ENCODE results near the gene PTGR3.

PTGR3 gene

DNA sequence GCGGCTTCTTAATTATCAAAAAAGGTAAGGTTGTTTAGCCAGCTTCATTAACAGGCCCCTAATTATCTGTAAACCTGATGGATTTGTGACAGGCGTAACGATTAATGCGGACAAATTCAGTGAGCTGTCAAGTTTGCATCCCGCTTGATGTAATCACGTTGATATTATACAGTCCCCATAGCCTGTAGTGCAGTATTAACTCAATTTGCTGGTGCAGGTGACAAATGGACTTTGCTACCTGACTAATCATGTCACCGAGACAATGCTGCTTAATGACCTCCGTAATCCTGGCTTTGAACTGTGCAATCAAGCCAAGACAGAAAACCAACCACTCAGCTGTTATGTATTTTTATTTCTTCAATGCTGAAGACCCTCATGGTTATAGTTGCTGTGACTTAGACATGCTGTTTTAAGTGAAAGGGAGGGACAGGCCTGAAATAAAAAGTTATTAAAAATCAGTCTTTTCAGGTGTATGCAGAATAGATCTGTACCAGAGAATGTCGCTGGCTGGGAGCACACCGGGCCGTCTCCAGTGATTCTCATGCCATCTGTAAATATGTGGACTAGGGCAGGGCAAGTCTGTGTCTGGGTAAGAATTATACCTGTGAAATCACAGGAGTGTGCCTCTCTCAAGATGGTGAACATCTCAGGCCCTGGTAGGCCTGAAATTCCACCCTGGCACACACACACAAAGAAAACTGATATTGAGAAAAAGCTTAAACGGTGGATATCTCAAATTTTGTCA is 6.0 kb upstream of the PTGR3 start:
- H3K36me3 ChIP-seq (ENCODE audit: control insufficient read depth, insufficient read depth, low read length): no peaks in the 10 kb centered on the region; the same call in 1 of the 2 replicates
- no peak overlapping the region for H3K27ac ChIP-seq (ENCODE audit: low read length)
- no peak overlapping the region for H3K4me3 ChIP-seq (ENCODE audit: low read length)
- WGBS (ENCODE audit: insufficient coverage, insufficient read length): no CpG with 5 or more reads among the region's 12 CpGs
- H3K9me3 ChIP-seq (ENCODE audit: control insufficient read depth, insufficient read depth, low read length): no peaks in the 10 kb centered on the region
- no peaks in the 10 kb centered on the region for H3K4me1 ChIP-seq (ENCODE audit: control insufficient read depth, insufficient read depth, low read length)
- no peak for DNase-seq (ENCODE audit: low read depth, low spot score)
- H3K27me3 ChIP-seq (ENCODE audit: control insufficient read depth, insufficient read depth, low read length): peaks cover 15% of the 10 kb centered on the region

DNA sequence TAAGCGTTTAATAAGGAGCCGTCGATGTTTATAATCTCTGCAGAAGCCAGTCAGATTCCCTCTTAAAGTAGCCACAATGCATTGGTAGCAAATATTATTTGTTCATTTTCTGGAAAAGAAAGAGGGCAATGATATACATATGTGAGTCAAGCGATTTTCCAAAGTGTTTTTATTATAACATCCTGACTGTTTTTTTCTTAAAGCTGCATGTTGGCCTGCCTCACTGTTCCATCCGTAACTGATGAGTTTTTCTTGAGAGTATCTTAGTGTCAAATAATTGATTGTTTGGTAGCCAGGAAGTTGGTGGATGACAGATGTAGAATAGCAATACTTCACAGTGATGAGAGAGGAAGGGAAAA is 5.4 kb upstream of the PTGR3 start:
- H3K27ac ChIP-seq (ENCODE audit: low read length): no peak overlapping the region
- no peaks in the 10 kb centered on the region for H3K4me1 ChIP-seq (ENCODE audit: control insufficient read depth, insufficient read depth, low read length)
- no peak overlapping the region for H3K4me3 ChIP-seq (ENCODE audit: low read length)
- DNase-seq (ENCODE audit: low read depth, low spot score): no peak
- no CpG with 5 or more reads among the region's 5 CpGs for WGBS (ENCODE audit: insufficient coverage, insufficient read length)
- no peaks in the 10 kb centered on the region; the same call in 1 of the 2 replicates for H3K36me3 ChIP-seq (ENCODE audit: control insufficient read depth, insufficient read depth, low read length)
- H3K9me3 ChIP-seq (ENCODE audit: control insufficient read depth, insufficient read depth, low read length): no peaks in the 10 kb centered on the region
- peaks cover 17% of the 10 kb centered on the region for H3K27me3 ChIP-seq (ENCODE audit: control insufficient read depth, insufficient read depth, low read length)

DNA sequence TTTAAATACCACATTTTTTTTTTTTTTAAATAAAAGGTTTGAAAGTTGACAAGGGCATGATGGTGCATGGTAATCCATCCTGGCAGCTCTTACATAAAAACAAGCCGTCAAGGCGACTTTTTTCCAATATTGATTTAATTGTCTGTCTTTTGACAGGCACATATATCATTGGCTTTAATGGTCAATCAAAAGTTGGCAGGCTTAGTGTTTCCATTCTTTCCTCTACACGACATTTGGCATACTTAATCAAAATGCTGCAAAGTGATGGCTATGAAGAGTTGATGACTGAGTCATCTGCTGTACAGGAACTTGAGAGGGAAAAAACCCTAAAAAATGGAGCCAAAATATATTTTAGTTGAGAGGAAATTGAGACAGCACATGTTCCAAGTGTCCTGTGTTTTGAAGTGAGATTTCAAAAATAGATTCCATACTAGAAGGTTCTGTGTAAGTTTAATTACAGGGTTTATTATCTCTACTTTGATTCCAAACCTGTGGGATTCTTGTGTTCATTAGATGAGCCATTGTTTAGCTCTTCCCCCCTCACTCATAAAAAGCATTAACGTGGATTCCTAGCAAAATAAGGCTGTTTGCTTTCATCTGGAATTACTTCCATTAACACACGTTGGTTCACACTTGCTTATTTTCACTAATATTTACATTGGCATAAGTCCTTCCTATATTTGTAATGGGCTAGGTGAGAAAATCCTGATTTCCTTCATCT is 4.8 kb upstream of the PTGR3 start:
- Histone ChIP-seq H3K9me3 (ENCODE audit: control insufficient read depth, insufficient read depth, low read length) (no peaks in the 10 kb centered on the region), H3K27me3 (ENCODE audit: control insufficient read depth, insufficient read depth, low read length) (peaks cover 17% of the 10 kb centered on the region), H3K27ac (ENCODE audit: low read length) (no peak overlapping the region), H3K36me3 (ENCODE audit: control insufficient read depth, insufficient read depth, low read length) (no peaks in the 10 kb centered on the region; the same call in 1 of the 2 replicates), H3K4me1 (ENCODE audit: control insufficient read depth, insufficient read depth, low read length) (no peaks in the 10 kb centered on the region), H3K4me3 (ENCODE audit: low read length) (no peak overlapping the region)
- no CpG with 5 or more reads among the region's 5 CpGs for WGBS (ENCODE audit: insufficient coverage, insufficient read length)
- no peak for DNase-seq (ENCODE audit: low read depth, low spot score)

DNA sequence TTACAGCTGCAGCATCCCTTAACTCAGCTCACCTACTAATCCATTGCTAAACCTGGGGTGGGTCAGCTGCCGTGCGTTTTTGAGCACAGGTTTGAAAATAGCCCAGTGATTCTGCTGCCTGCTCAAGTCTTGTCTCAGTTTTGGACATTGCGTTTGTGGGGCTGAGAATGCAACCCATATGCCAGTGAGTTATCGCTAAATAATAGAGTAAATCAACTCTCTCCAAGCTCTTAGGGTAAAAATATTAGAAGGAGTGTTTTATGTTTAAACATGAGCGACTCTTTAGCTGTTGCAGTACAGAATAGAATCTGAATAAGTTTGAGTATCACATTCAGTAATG is 3.8 kb upstream of the PTGR3 start:
- Histone ChIP-seq H3K4me3 (ENCODE audit: low read length) (no peak overlapping the region), H3K27me3 (ENCODE audit: control insufficient read depth, insufficient read depth, low read length) (peaks cover 21% of the 10 kb centered on the region), H3K36me3 (ENCODE audit: control insufficient read depth, insufficient read depth, low read length) (no peaks in the 10 kb centered on the region; the same call in 1 of the 2 replicates), H3K9me3 (ENCODE audit: control insufficient read depth, insufficient read depth, low read length) (no peaks in the 10 kb centered on the region), H3K27ac (ENCODE audit: low read length) (no peak overlapping the region), H3K4me1 (ENCODE audit: control insufficient read depth, insufficient read depth, low read length) (peaks cover 4% of the 10 kb centered on the region)
- WGBS (ENCODE audit: insufficient coverage, insufficient read length): no CpG with 5 or more reads among the region's 5 CpGs
- DNase-seq (ENCODE audit: low read depth, low spot score): no peak

DNA sequence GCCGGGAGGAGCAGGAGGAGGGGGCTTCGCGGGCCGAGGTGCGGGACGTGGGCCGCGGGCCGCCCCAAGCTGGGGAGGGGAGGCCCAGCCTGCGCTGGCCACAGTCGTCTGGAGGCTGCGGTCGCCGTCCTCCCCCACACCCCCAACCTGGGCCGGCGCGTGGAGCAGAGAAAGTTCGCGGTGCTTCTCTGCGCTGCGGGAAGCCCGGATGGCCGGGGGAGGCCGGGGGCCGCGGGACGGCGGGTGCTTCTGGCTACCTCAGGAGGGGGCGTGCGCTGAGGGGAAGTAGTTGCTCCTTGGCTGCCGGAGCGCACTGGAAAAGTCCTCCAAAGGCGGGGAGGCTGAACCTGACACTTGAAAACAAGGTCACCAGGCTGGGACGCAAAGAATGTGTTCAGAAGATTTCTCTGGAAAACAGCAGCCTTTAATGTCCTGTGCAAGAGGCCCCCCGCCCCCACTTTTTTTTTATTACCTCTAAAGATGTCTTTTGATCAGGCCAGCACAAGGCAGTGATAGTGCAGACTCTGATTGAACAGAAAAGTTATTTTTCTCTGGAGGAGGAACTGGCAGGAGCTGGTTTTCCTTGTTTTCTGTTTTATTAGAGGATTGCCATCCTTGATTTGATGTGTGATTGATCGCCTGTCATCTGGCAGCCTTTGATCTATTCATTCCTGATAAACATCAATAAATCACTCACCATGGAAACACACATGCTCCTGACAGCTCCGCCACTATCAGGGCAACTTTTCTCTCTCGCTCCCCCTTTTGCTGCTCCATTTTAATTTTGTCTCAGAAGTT is 3.2 kb upstream of the PTGR3 start:
- H3K36me3 ChIP-seq (ENCODE audit: control insufficient read depth, insufficient read depth, low read length): no peaks in the 10 kb centered on the region; the same call in 1 of the 2 replicates
- peaks cover 27% of the 10 kb centered on the region for H3K27me3 ChIP-seq (ENCODE audit: control insufficient read depth, insufficient read depth, low read length)
- peak overlapping the region; percentile 61 for H3K4me3 ChIP-seq (ENCODE audit: low read length)
- H3K27ac ChIP-seq (ENCODE audit: low read length): no peak overlapping the region
- no peak for DNase-seq (ENCODE audit: low read depth, low spot score)
- peaks cover 7% of the 10 kb centered on the region for H3K4me1 ChIP-seq (ENCODE audit: control insufficient read depth, insufficient read depth, low read length)
- no CpG with 5 or more reads among the region's 38 CpGs for WGBS (ENCODE audit: insufficient coverage, insufficient read length)
- no peaks in the 10 kb centered on the region for H3K9me3 ChIP-seq (ENCODE audit: control insufficient read depth, insufficient read depth, low read length)

DNA sequence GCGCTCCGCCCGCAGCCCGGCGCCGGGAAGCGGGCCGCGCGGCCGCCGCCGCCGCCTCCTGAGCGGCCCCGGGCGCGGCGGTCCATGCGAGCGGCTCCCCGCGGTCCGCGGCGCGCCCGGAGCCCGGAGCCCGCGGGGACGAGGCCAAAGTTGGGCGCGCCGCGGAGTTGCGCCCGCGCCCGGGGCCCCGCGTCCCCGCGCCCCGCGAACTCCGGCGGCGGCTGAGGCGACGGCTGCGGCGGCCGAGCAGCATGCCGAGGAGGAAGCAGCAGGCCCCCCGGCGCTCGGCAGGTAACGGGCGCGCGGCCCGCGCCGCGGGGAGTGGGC is 2.6 kb upstream of the PTGR3 start:
- Histone ChIP-seq H3K4me1 (ENCODE audit: control insufficient read depth, insufficient read depth, low read length) (peaks cover 9% of the 10 kb centered on the region), H3K4me3 (ENCODE audit: low read length) (peak overlapping the region; percentile 61), H3K27ac (ENCODE audit: low read length) (no peak overlapping the region), H3K9me3 (ENCODE audit: control insufficient read depth, insufficient read depth, low read length) (no peaks in the 10 kb centered on the region), H3K27me3 (ENCODE audit: control insufficient read depth, insufficient read depth, low read length) (peaks cover 32% of the 10 kb centered on the region), H3K36me3 (ENCODE audit: control insufficient read depth, insufficient read depth, low read length) (no peaks in the 10 kb centered on the region; the same call in 1 of the 2 replicates)
- WGBS (ENCODE audit: insufficient coverage, insufficient read length): no CpG with 5 or more reads among the region's 66 CpGs
- no peak for DNase-seq (ENCODE audit: low read depth, low spot score)

DNA sequence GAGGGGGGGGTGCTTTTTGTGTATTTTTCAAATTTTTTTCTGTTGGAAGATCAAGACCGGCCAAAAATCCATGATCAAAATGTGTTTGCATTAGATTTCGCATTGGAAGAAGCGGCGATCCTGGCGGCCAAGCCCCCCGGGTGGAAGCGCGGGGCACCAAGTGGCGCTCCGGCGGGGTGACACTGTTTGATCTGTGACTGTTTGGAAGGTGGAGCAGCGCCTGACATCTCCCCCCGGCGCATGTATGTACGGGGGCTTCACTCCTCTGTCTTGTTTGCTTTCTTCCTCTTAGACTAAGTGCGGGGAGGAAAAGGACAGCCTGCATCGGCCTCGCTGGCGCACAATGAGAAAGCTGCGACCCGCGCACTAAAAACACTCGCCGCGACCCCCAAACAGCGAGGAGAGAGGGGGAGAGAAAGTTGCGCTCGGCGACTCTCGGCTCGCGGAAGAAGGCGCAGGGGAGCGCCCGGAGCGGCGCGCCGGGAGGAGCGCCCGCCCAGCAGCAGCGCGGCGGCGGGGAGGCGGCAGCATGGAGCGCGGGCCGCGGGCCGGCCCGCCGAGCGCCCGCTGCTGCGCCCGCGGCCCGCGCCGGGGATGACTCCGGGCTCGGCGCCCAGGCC is 2.2 kb upstream of the PTGR3 start:
- Histone ChIP-seq H3K36me3 (ENCODE audit: control insufficient read depth, insufficient read depth, low read length) (no peaks in the 10 kb centered on the region; the same call in 1 of the 2 replicates), H3K9me3 (ENCODE audit: control insufficient read depth, insufficient read depth, low read length) (no peaks in the 10 kb centered on the region), H3K27me3 (ENCODE audit: control insufficient read depth, insufficient read depth, low read length) (peaks cover 35% of the 10 kb centered on the region), H3K4me3 (ENCODE audit: low read length) (peak overlapping the region; percentile 73; the same call in 1 of the 2 replicates), H3K27ac (ENCODE audit: low read length) (no peak overlapping the region), H3K4me1 (ENCODE audit: control insufficient read depth, insufficient read depth, low read length) (peaks cover 9% of the 10 kb centered on the region)
- no peak for DNase-seq (ENCODE audit: low read depth, low spot score)
- WGBS (ENCODE audit: insufficient coverage, insufficient read length): no CpG with 5 or more reads among the region's 64 CpGs

DNA sequence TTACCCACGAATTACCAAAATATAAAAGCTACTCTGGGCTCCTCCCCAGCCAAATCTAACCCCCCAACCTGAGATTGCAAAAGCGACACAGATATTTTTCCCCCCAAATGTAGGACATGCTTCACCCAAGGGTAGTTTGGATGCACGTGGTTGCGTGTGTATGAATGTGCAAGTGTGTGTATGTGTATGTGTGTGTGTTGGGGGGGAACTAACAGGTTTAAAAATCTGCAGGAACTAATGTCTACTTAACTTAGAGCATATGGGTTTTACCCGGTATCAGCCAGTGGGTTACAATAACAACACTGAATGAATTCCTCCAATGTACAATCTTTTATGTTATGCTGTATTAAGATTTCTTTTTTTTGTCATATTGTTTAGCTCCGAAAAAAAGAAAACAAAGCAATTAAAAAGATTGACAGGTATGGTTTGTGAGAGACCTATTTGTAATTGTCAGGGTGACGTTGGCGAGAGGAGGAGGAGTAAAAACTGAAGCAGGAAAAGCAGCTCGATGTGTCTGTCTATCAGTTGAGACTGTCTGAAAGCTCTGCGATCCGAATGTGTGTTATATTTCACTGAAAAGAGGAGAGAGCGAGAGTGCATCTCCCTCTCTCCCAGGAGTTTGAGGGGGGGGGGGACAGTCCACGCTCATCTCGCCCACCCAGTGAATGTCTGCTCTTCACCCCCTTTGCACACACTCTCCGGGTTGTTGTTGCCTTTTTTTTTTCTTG is 1.5 kb upstream of the PTGR3 start, which contains the start of gene TSHZ1:
TSS of gene TSHZ1 (plus strand) at position 524 of the 728 bp plus-strand sequence. CDS start 1,080 bp downstream, outside the sequence.
- Histone ChIP-seq H3K36me3 (ENCODE audit: control insufficient read depth, insufficient read depth, low read length) (no peaks in the 10 kb centered on the region; the same call in 1 of the 2 replicates), H3K4me1 (ENCODE audit: control insufficient read depth, insufficient read depth, low read length) (peaks cover 9% of the 10 kb centered on the region), H3K27ac (ENCODE audit: low read length) (no peak within 1 kb of the TSS), H3K27me3 (ENCODE audit: control insufficient read depth, insufficient read depth, low read length) (peaks cover 39% of the 10 kb centered on the region), H3K4me3 (ENCODE audit: low read length) (peak within 1 kb of the TSS; percentile 83; the same call in 1 of the 2 replicates), H3K9me3 (ENCODE audit: control insufficient read depth, insufficient read depth, low read length) (no peaks in the 10 kb centered on the region)
- WGBS (ENCODE audit: insufficient coverage, insufficient read length): no CpG with 5 or more reads among the region's 15 CpGs
- DNase-seq (ENCODE audit: low read depth, low spot score): no peak

DNA sequence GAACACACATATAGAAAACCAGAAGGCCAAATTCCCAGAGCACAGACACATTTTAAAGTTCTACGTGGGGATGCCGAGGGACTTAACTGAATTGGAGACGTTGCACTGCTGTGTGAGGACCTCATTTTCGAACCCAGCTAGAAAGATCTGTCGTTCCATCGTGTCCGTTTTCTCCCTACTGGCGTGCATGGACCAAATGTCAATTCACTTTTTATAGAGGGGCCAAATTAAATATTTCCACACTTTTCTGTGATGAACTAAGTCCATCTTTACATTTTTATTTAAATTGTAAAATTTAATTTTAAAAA is 966 bp upstream of the PTGR3 start:
- peaks cover 9% of the 10 kb centered on the region for H3K4me1 ChIP-seq (ENCODE audit: control insufficient read depth, insufficient read depth, low read length)
- no peaks in the 10 kb centered on the region for H3K9me3 ChIP-seq (ENCODE audit: control insufficient read depth, insufficient read depth, low read length)
- H3K27ac ChIP-seq (ENCODE audit: low read length): no peak overlapping the region
- no CpG with 5 or more reads among the region's 8 CpGs for WGBS (ENCODE audit: insufficient coverage, insufficient read length)
- peak overlapping the region; percentile 83; the same call in 1 of the 2 replicates for H3K4me3 ChIP-seq (ENCODE audit: low read length)
- peaks cover 44% of the 10 kb centered on the region for H3K27me3 ChIP-seq (ENCODE audit: control insufficient read depth, insufficient read depth, low read length)
- DNase-seq (ENCODE audit: low read depth, low spot score): no peak
- H3K36me3 ChIP-seq (ENCODE audit: control insufficient read depth, insufficient read depth, low read length): no peaks in the 10 kb centered on the region; the same call in 1 of the 2 replicates

DNA sequence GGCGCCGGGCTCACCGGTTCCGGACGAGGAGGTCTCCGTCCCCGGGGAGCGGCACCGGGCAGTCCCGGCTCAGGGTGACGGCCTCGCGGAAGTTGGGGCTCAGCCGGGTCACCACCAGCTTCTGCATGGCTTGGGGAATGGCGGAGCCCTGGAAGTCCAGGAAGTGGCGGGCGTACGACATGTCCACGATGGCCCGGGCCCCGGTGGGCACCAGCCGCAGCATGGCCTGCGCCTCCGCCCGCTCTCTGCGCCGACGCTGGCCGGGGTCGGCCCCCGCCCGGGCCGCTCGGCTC is 157 bp downstream of the PTGR3 start:
- peaks cover 10% of the 10 kb centered on the region for H3K4me1 ChIP-seq (ENCODE audit: control insufficient read depth, insufficient read depth, low read length)
- no peaks in the 10 kb centered on the region for H3K9me3 ChIP-seq (ENCODE audit: control insufficient read depth, insufficient read depth, low read length)
- H3K27me3 ChIP-seq (ENCODE audit: control insufficient read depth, insufficient read depth, low read length): peaks cover 53% of the 10 kb centered on the region
- WGBS (ENCODE audit: insufficient coverage, insufficient read length): no CpG with 5 or more reads among the region's 34 CpGs
- H3K27ac ChIP-seq (ENCODE audit: low read length): no peak overlapping the region
- no peak for DNase-seq (ENCODE audit: low read depth, low spot score)
- peak overlapping the region; percentile 83 for H3K4me3 ChIP-seq (ENCODE audit: low read length)
- no peaks in the 10 kb centered on the region; the same call in 1 of the 2 replicates for H3K36me3 ChIP-seq (ENCODE audit: control insufficient read depth, insufficient read depth, low read length)

Data from iPS DF 6.9 (cell line).